Thoracic aorta (tissue), 2 donors: ENCODE data around the gene GBF1. TPM values are rescaled to one million over a fixed set of nuclear protein-coding genes. Genes with fewer than 3 reads are reported as not detected.

Experiments used
- ATAC-seq: fragments of 150-250 bp; one replicate; pipeline ENCODE4 v1.8.0; 2017; ENCODE audit warnings: low read depth; ENCODE audit not compliant: insufficient number of reproducible peaks, low FRiP score
- DNase-seq: peaks from one replicate; pipeline ENCODE4 v3.0.0-alpha.2; 2020; ENCODE audit warnings: low spot score
- H3K27ac ChIP-seq, 2 donors: fragments of 200-600 bp; sonication (generic); 1 replicate in 1 of 2; 2 replicates in 1 of 2; pipeline ENCODE4 v1.5.1; 2016; ENCODE audit warnings: mild to moderate bottlenecking in 2 of 2, moderate library complexity in 2 of 2
- H3K27me3 ChIP-seq: fragments of 200-600 bp; sonication (generic); replicated peaks from 2 replicates; pipeline ENCODE4 v1.6.0; 2016; ENCODE audit warnings: mild to moderate bottlenecking; ENCODE audit not compliant: insufficient read depth
- H3K36me3 ChIP-seq: fragments of 200-600 bp; sonication (generic); one replicate; pipeline ENCODE4 v1.5.1; 2016
- H3K4me1 ChIP-seq, 2 donors: fragments of 200-600 bp; sonication (generic); 1 replicate in 1 of 2; 2 replicates in 1 of 2; pipeline versions ENCODE4 v1.5.1 to v1.6.0; 2016; ENCODE audit warnings: low read depth in 2 of 2, mild to moderate bottlenecking in 1 of 2; ENCODE audit not compliant: control insufficient read depth in 1 of 2
- H3K4me3 ChIP-seq: fragments of 200-600 bp; sonication (generic); 2 replicates; pipeline ENCODE4 v1.5.1; 2016; ENCODE audit warnings: mild to moderate bottlenecking
- H3K9me3 ChIP-seq: fragments of 200-600 bp; sonication (generic); 2 replicates; pipeline ENCODE4 v1.5.1; 2016
- total RNA-seq, 2 donors: library from RNA; depleted of rRNA; stranded (reverse); fragments of >200 nt; gene quantifications; one replicate each; pipeline versions ENCODE4 v1.1.0 to v1.2.3, GENCODE V29; 2016
- TF ChIP-seq, protein P1 (sequence below): fragments of 200-600 bp; sonication (generic); IDR thresholded peaks from one replicate; pipeline ENCODE4 v1.5.1; 2019; ENCODE audit warnings: antibody characterized with exemption

GBF1 gene
- total RNA-seq, 2 donors from 2014 or later, result 38.1 to 44.9 TPM

DNA sequence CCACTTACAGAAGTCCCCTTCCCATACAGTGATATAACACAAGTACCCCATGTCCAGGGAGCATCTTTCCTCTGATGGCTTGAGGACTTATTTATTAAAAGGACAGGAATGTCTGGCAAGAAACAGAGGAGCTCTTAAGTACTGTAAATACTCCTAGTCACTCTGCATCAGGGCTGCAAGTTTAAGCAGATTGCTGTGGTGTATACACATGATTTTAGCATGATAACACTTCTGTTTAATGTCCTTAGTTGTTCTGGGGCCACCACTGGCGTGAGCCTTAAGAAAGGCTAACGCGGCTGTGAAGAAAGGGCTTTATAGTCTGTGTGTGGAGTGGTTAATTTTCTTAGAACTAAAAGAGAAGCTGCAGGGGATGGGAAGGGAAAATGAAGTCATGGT, 65.7 kb downstream of the GBF1 start:
- Histone ChIP-seq H3K27me3 (no peaks in the 10 kb centered on the region), H3K36me3 (no peaks in the 10 kb centered on the region), H3K27ac (no peak overlapping the region), H3K4me3 (no peak overlapping the region), H3K9me3 (no peaks in the 10 kb centered on the region), H3K4me1 (peaks cover 10 to 38% of the 10 kb centered on the region in 2 donors)
- ATAC-seq (no peak), DNase-seq (no peak)
- TF ChIP-seq, protein P1, sequence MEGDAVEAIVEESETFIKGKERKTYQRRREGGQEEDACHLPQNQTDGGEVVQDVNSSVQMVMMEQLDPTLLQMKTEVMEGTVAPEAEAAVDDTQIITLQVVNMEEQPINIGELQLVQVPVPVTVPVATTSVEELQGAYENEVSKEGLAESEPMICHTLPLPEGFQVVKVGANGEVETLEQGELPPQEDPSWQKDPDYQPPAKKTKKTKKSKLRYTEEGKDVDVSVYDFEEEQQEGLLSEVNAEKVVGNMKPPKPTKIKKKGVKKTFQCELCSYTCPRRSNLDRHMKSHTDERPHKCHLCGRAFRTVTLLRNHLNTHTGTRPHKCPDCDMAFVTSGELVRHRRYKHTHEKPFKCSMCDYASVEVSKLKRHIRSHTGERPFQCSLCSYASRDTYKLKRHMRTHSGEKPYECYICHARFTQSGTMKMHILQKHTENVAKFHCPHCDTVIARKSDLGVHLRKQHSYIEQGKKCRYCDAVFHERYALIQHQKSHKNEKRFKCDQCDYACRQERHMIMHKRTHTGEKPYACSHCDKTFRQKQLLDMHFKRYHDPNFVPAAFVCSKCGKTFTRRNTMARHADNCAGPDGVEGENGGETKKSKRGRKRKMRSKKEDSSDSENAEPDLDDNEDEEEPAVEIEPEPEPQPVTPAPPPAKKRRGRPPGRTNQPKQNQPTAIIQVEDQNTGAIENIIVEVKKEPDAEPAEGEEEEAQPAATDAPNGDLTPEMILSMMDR, result no peak

DNA sequence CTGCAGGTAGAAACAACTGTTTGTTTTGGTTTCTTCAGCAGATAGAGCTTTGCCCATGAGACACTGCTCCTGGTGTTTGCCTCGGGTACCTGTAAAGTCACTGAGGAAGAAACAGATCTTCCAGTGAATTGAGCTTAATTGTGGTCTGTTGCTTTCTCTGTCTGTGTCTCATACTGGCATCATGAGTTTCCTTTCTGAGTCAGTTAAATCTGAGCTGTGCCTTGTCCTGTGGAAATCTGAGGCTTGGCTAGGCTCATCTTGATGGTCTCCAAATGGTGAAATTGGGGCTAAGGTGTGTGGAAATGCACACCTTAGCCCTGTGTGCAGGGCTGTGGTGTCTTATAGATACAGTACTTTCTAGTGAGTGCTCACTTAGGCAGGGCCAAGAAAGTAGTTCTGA, 67.4 kb downstream of the GBF1 start:
- no peak overlapping the region for H3K4me3 ChIP-seq
- no peak for DNase-seq
- H3K27ac ChIP-seq, result no peak overlapping the region
- H3K9me3 ChIP-seq, result no peaks in the 10 kb centered on the region
- H3K27me3 ChIP-seq, result no peaks in the 10 kb centered on the region
- peaks cover 10 to 38% of the 10 kb centered on the region in 2 donors for H3K4me1 ChIP-seq
- TF ChIP-seq, protein P1, result no peak
- no peak for ATAC-seq
- H3K36me3 ChIP-seq, result no peaks in the 10 kb centered on the region

GRCh38 chr10:102313221-102313896, 68.0 kb downstream of the GBF1 start:
- peaks cover 10 to 38% of the 10 kb centered on the region in 2 donors for H3K4me1 ChIP-seq
- no peaks in the 10 kb centered on the region for H3K27me3 ChIP-seq
- no peak for ATAC-seq
- no peaks in the 10 kb centered on the region for H3K9me3 ChIP-seq
- TF ChIP-seq, protein P1, result no peak
- no peak overlapping the region for H3K27ac ChIP-seq
- DNase-seq, result no peak
- H3K36me3 ChIP-seq, result no peaks in the 10 kb centered on the region
- no peak overlapping the region for H3K4me3 ChIP-seq

DNA sequence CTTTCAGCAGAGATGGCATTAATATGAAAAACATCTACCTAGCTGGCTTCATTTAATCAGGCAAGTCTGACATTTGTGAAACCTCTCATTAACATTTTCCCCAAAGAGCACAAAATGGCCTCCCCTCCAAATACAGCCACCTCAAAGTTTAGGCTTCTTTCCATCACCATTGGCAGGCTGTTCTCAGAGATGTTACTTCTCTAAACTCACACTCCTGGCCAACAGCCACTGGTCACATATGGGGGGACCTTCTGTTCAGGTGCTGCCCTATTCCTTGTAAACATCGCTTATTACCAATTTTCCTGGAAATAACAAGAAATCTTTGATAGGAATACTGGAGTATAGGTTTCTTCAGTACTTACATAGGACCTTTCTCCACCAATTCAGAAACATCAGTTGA, 69.5 kb downstream of the GBF1 start:
- no peak for ATAC-seq
- H3K36me3 ChIP-seq, result no peaks in the 10 kb centered on the region

GRCh38 chr10:102316421-102316820, 71.1 kb downstream of the GBF1 start:
- Histone ChIP-seq H3K27ac (no peak overlapping the region), H3K9me3 (no peaks in the 10 kb centered on the region), H3K27me3 (no peaks in the 10 kb centered on the region), H3K4me3 (no peak overlapping the region), H3K4me1 (peaks cover 0 to 22% of the 10 kb centered on the region in 2 donors), H3K36me3 (no peaks in the 10 kb centered on the region)
- TF ChIP-seq, protein P1, result no peak
- ATAC-seq (no peak), DNase-seq (no peak)

More for the DNA sequence above, 69.5 kb downstream of the GBF1 start:
- peaks cover 10 to 36% of the 10 kb centered on the region in 2 donors for H3K4me1 ChIP-seq
- H3K4me3 ChIP-seq, result no peak overlapping the region
- H3K27me3 ChIP-seq, result no peaks in the 10 kb centered on the region
- TF ChIP-seq, protein P1, result no peak
- no peak for DNase-seq
- H3K9me3 ChIP-seq, result no peaks in the 10 kb centered on the region
- H3K27ac ChIP-seq, result no peak overlapping the region
